Ectodermal cell (in vitro differentiated cells): ENCODE results near the gene DAPK2.

ENCODE experiments used
- H3K27ac ChIP-seq: 2 replicates; pipeline ENCODE4 v1.7.0; 2013; ENCODE audit warnings: mild to moderate bottlenecking, low read depth, low read length; ENCODE audit not compliant: insufficient read depth, poor library complexity, severe bottlenecking
- H3K27me3 ChIP-seq: 2 replicates; pipeline ENCODE4 v1.7.0; 2013; ENCODE audit warnings: mild to moderate bottlenecking, low read length; ENCODE audit not compliant: insufficient read depth, control insufficient read depth, poor library complexity, severe bottlenecking
- H3K36me3 ChIP-seq: one replicate; pipeline ENCODE4 v1.7.0; 2013; ENCODE audit warnings: low read length; ENCODE audit not compliant: control insufficient read depth, insufficient read depth
- H3K4me1 ChIP-seq: one replicate; pipeline ENCODE4 v1.7.0; 2013; ENCODE audit warnings: low read length; ENCODE audit not compliant: control insufficient read depth, insufficient read depth
- H3K4me3 ChIP-seq: 2 replicates; pipeline ENCODE4 v1.7.0; 2013; ENCODE audit warnings: low read depth, low read length, control low read depth; ENCODE audit not compliant: insufficient read depth
- H3K9me3 ChIP-seq: 2 replicates; pipeline ENCODE4 v1.7.0; 2013; ENCODE audit warnings: mild to moderate bottlenecking, low read length, moderate library complexity; ENCODE audit not compliant: control insufficient read depth
- WGBS, 2 experiments: methylation state at CpG; one replicate each; pipeline ENCODE4 v1.1.7; 2013; ENCODE audit warnings: missing lambda C conversion rate in 2 of 2; 5-methylcytosine and 5-hydroxymethylcytosine counted together

The DAPK2 gene

DNA sequence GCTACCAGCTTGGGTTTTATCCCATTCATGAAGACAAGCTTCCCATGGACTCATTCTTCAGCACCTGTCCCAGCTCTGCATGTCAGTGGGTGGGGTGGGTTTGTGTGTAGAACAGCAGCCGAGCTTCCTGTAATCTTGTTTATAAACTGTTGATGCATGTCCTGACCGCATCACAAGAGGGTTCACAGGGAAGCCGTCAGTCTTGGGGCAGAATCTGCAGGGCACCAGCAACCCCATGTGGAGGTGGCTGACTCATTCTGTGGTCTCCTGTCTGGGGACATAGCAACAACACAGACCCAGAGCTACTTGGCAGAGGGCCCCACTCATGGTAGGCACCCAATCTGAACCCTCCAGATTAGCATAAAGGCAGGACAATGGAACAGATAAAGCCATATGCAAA lies 35.6 kb downstream of the DAPK2 start:
- Histone ChIP-seq H3K4me1 (no peaks in the 10 kb centered on the region), H3K9me3 (no peaks in the 10 kb centered on the region), H3K27ac (no peak overlapping the region), H3K4me3 (no peak overlapping the region), H3K27me3 (no peaks in the 10 kb centered on the region), H3K36me3 (no peaks in the 10 kb centered on the region)
- WGBS, 2 experiments, result 57 to 62% methylated on average over 3 of the region's 3 CpGs

DNA sequence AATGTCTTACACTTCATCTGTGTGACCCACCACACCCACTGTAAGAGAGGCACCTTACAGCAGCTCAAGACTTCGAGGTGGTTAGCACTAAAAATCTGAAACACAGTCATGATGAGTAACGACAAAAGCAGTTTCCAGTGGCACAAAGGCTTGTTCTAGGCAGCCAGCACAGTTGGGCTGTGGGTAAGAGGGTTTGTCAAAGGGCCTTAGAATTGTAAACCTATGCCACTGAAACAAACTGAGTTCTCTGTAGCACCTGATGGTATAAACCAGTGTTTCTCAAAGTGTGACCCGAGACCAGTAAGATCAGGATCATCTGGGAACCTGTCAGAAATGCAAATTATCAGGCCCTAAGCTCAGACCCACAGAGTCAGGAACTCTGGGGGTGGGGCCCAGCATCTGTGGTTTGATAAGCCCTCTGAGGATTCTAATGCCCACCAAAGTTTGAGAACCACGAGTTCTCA lies 36.5 kb downstream of the DAPK2 start:
- H3K4me1 ChIP-seq, result no peaks in the 10 kb centered on the region
- H3K36me3 ChIP-seq, result no peaks in the 10 kb centered on the region
- no peaks in the 10 kb centered on the region for H3K9me3 ChIP-seq
- H3K27me3 ChIP-seq, result no peaks in the 10 kb centered on the region
- WGBS, 2 experiments, result 88 to 90% methylated on average over 4 of the region's 4 CpGs
- H3K27ac ChIP-seq, result no peak overlapping the region
- no peak overlapping the region for H3K4me3 ChIP-seq

- H3K9me3 ChIP-seq, result no peaks in the 10 kb centered on the region
- no peaks in the 10 kb centered on the region for H3K27me3 ChIP-seq
- 87 to 94% methylated on average over 2 of the region's 2 CpGs for WGBS, 2 experiments
- no peak overlapping the region for H3K4me3 ChIP-seq
- no peaks in the 10 kb centered on the region for H3K36me3 ChIP-seq
- H3K27ac ChIP-seq, result no peak overlapping the region
- no peaks in the 10 kb centered on the region for H3K4me1 ChIP-seq
Measured at GRCh38 chr15:64009241-64009640, 37.0 kb downstream of the DAPK2 start.

DNA sequence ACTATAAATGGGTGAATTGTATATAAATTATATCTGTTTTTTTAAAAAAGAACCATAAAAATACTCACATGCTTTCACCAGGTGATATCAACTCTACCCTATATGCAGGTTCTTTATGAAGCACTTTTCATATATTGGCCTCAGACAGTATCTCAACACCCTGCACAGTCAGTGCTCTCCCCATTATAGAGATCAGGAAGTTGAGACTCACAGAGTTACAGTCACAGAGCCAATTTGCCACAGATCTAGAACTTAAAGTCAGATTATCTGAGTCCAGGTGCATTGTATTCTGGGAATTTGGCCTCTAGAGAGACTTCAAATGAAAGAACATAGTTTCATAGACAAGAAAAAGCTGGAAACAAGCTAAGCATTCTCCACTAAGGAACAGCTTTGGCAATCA lies 38.1 kb downstream of the DAPK2 start:
- no peak overlapping the region for H3K27ac ChIP-seq
- H3K9me3 ChIP-seq, result no peaks in the 10 kb centered on the region
- H3K4me1 ChIP-seq, result no peaks in the 10 kb centered on the region
- no peaks in the 10 kb centered on the region for H3K27me3 ChIP-seq
- H3K36me3 ChIP-seq, result no peaks in the 10 kb centered on the region
- no peak overlapping the region for H3K4me3 ChIP-seq

- Histone ChIP-seq H3K9me3 (no peaks in the 10 kb centered on the region), H3K4me1 (no peaks in the 10 kb centered on the region), H3K27me3 (no peaks in the 10 kb centered on the region), H3K36me3 (no peaks in the 10 kb centered on the region), H3K4me3 (no peak overlapping the region), H3K27ac (no peak overlapping the region)
- WGBS, 2 experiments, result 91% methylated on average over 3 of the region's 3 CpGs
Measured at GRCh38 chr15:64006642-64007041, 39.6 kb downstream of the DAPK2 start.

DNA sequence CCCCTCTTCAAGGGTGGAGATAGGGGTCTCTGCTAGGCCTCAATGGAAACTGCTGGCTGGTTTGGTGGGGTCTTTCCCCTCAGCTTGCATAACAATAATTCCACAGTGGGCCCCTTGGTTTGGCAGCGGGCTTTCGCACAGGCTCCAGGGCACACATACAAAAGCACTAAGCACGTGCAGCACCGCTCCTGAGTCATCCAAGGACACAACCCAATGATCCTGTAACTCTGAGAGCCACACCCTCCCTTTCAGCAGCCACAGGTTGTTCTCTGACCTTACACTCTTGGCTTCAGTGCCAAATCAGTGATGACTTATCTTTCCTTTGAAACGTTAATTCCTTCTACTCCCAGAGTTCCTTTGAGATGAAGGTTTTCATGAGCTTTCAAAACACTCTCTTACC lies 41.7 kb downstream of the DAPK2 start:
- Histone ChIP-seq H3K4me1 (no peaks in the 10 kb centered on the region), H3K4me3 (no peak overlapping the region), H3K27ac (no peak overlapping the region), H3K9me3 (no peaks in the 10 kb centered on the region), H3K36me3 (no peaks in the 10 kb centered on the region), H3K27me3 (no peaks in the 10 kb centered on the region)
- 86 to 87% methylated on average over 5 of the region's 5 CpGs for WGBS, 2 experiments

DNA sequence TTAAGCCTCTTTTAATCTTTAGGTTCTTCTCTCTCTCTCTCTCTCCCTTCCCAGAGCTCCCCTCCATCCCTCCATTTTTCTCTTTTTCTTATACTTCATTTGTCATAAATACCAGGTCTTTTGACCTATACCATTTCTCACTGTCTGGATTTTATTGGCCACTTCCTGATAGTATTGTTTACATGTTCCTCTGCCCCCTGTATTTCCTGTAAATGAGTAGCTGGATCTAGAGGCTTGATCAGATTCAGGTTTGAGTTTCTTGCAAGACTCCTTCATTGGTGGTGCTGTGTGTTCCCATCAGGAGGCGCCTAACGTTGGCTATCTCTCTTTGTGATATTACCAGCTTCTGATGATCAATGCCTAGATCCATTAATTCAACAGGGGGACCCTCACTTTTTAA lies 42.2 kb downstream of the DAPK2 start:
- 93 to 94% methylated on average over 2 of the region's 2 CpGs for WGBS, 2 experiments
- H3K4me1 ChIP-seq, result no peaks in the 10 kb centered on the region
- no peaks in the 10 kb centered on the region for H3K9me3 ChIP-seq
- no peaks in the 10 kb centered on the region for H3K36me3 ChIP-seq
- no peak overlapping the region for H3K4me3 ChIP-seq
- H3K27me3 ChIP-seq, result no peaks in the 10 kb centered on the region
- no peak overlapping the region for H3K27ac ChIP-seq

- no peaks in the 10 kb centered on the region for H3K9me3 ChIP-seq
- H3K36me3 ChIP-seq, result no peaks in the 10 kb centered on the region
- no peak overlapping the region for H3K4me3 ChIP-seq
- no peaks in the 10 kb centered on the region for H3K27me3 ChIP-seq
- 92 to 94% methylated on average over 4 of the region's 4 CpGs for WGBS, 2 experiments
- no peaks in the 10 kb centered on the region for H3K4me1 ChIP-seq
- H3K27ac ChIP-seq, result no peak overlapping the region
Measured at GRCh38 chr15:64003182-64003581, 43.1 kb downstream of the DAPK2 start.

- Histone ChIP-seq H3K27ac (no peak overlapping the region), H3K36me3 (no peaks in the 10 kb centered on the region), H3K9me3 (no peaks in the 10 kb centered on the region), H3K4me3 (no peak overlapping the region), H3K27me3 (no peaks in the 10 kb centered on the region), H3K4me1 (no peaks in the 10 kb centered on the region)
- WGBS, 2 experiments, result 89 to 94% methylated on average over 5 of the region's 5 CpGs
Measured at GRCh38 chr15:64001148-64001547, 45.1 kb downstream of the DAPK2 start.

- Histone ChIP-seq H3K4me1 (no peaks in the 10 kb centered on the region), H3K27ac (no peak overlapping the region), H3K9me3 (no peaks in the 10 kb centered on the region), H3K36me3 (no peaks in the 10 kb centered on the region), H3K4me3 (no peak overlapping the region), H3K27me3 (no peaks in the 10 kb centered on the region)
- 90 to 92% methylated on average over 4 of the region's 4 CpGs for WGBS, 2 experiments
Measured at GRCh38 chr15:64000183-64000951, 45.9 kb downstream of the DAPK2 start.

DNA sequence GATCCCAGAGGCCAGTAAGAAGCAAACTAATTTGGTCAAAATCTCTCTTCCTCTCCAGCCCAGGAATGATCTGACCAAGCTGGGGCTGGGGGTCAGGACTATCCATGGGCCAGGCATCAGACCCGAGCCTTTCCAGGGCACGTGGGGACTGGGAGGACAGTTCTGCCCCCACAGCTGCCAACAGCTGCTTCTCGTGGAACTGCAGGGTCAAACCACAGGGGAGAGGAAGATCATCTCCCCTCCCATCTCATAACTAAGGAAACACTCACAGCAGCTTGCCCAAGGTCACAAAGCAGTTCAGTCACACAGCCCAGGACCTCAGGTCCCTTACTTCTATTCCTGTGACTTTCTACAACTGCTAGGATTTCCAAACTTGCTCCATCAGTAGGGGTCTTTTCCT lies 47.1 kb downstream of the DAPK2 start:
- no peaks in the 10 kb centered on the region for H3K4me1 ChIP-seq
- H3K27ac ChIP-seq, result no peak overlapping the region
- no peak overlapping the region for H3K4me3 ChIP-seq
- 55 to 59% methylated on average over 3 of the region's 3 CpGs for WGBS, 2 experiments
- H3K36me3 ChIP-seq, result no peaks in the 10 kb centered on the region
- no peaks in the 10 kb centered on the region for H3K9me3 ChIP-seq
- no peaks in the 10 kb centered on the region for H3K27me3 ChIP-seq
